KBM-7 (cell line): ENCODE measurements around the gene FBXL16.

ENCODE experiments used
- DNase-seq: peaks from one replicate; pipeline ENCODE4 v3.0.0-alpha.2; 2015
- in situ Hi-C: fragments of 300-500 bp; cut with MboI; formaldehyde crosslinking; loops from 2 replicates; pipeline ENCODE4 v1.14.3; 2020; ENCODE audit warnings: low sequenced_read_pairs, low pct_unique_long_range_greater_than_20kb, mixed read lengths

Gene FBXL16

GRCh38 chr16:725463-726187, 20.0 kb upstream of the FBXL16 start:
- in situ Hi-C loops = no loop called here
- no peak for DNase-seq

DNA sequence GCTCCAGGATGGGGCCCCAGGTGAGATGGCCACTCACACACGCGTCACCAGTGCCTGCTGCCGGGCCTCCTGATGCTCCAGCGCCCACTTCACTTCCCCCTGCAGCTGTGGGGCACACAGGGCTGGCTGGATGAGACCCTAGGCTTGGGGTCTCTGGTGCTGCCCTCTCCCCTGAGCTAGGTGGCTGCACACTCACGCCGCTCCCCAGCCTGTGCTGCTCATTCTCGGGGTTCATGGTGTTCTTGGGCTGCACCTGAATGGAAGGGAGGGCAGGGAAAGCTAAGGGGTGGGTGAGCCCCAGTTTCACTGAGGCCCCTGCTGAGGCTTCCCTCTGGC, 19.4 kb upstream of the FBXL16 start:
- in situ Hi-C loops = no loop called here
- no peak for DNase-seq

- in situ Hi-C loops = no loop called here
- DNase-seq = no peak
Measured at GRCh38 chr16:724188-725040, 18.8 kb upstream of the FBXL16 start.

DNA sequence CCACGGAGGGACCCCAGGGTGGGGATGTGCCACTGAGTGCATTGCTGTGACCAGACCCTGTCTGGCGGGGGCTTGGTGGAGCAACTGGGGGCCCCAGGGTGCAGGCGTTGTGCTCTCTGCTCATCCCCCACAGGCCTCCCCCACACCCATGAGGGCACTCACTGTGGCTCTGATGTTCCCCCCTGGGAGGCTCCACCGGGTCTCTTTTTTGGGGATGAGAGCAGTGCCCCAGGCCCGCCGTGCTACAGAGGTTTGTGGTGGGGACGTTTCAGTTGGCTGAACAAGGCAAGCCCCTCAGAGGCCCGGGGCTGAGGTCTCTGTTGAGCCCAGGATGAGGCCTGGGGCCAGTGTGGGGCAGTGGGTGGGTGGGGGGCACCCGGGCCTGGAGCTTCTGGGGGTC, 18.1 kb upstream of the FBXL16 start:
- in situ Hi-C loops = no loop called here
- DNase-seq = no peak

- no peak for DNase-seq
- in situ Hi-C loops = no loop called here
Measured at GRCh38 chr16:722835-723633, 17.4 kb upstream of the FBXL16 start.

DNA sequence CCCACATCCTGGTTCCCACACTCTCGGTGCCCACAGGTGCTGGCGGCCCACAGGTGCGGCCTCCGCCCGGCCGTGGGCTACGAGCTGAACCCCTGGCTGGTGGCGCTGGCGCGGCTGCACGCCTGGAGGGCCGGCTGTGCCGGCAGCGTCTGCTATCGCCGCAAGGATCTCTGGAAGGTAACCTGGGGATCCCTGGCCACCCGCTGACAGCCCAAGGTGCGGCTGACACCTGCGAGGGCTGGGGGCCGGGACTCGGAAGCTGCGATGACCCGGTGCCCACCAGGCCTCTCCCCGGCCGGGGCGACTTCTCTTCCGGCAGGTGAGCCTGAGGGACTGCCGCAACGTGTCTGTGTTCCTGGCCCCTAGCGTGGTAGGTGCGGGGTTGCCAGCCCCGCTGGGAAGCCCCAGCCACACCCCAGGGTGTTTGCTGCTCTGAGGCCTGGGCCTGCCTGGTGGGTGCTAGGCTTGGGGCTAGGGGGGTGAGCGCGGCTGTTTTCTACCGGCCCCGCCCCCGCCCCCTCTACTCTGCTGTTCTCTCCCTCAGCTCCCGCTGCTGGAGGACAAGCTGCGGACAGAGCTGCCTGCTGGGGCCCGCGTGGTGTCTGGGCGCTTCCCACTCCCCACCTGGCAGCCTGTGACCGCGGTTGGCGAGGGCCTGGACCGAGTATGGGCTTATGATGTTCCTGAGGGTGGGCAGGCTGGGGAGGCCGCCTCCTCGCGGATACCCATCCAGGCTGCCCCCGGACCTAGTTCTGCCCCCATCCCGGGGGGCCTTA, 16.4 kb upstream of the FBXL16 start:
- in situ Hi-C loops = no loop called here

GRCh38 chr16:720990-721764, 15.6 kb upstream of the FBXL16 start, which contains the start of gene ANTKMT:
Gene ANTKMT (plus strand): TSS chr16:721146. CDS start chr16:721275, 129 bp downstream.
- in situ Hi-C loops = no loop called here
- DNase-seq = peak; percentile 90

More for the DNA sequence above, 16.4 kb upstream of the FBXL16 start:
- DNase-seq = no peak

DNA sequence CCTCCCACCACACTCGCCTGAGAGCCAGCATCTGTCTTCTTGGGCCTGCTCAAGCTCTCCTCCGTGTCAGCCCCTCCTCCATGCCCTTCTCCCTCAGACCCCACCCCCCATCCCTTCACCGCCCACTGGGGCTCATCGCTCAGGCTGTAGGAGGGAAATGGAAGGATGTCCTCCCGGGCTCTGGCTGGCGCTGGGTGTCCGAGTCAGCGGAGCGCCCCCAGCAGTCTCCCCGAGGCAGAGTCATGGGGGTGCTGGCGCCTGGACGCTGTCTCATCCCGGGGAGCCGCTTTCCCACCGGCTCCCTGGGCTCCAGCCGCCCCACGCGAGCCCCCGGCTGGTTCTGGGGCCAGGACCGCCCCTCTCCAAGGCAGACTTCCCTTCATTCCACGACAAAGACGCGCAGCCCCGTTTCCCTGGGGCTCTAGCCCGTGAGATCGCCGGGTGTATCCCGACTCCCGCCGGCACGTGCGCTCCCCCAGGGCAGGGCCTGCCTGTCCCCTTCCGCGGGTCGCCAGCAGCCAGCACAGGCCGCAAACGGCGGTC, 14.9 kb upstream of the FBXL16 start:
- in situ Hi-C loops = no loop called here
- no peak for DNase-seq

- in situ Hi-C loops = loop anchor here (10.0 kb wide), 1 partner anchor 65 kb away; the partner anchor contains the start of genes CHTF18 and RPUSD1
- peak; percentile 90 for DNase-seq
Measured at GRCh38 chr16:719815-720446, 14.3 kb upstream of the FBXL16 start.

DNA sequence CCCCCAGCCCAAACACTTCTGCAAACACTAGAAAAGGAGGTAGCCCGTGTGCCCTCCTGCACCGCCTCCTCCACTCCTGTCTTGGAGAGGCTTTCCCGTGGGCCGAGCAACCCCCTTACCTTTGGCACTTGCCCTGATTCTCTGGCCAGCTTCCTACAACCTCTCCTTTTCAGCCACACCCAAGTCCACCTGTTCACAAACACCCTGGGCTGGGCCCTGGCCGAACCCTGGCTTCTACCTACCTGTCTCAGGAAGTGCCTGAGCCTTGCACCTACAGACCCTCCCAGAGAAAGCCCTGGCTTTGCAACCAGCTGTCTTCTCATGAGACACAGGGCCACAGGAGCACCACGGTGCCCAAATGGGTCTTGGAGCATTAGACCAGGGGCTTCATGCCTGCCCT, 13.3 kb upstream of the FBXL16 start:
- in situ Hi-C loops = loop anchor here (10.0 kb wide), 1 partner anchor 66 kb away; the partner anchor contains the start of genes CHTF18 and RPUSD1
- no peak for DNase-seq

DNA sequence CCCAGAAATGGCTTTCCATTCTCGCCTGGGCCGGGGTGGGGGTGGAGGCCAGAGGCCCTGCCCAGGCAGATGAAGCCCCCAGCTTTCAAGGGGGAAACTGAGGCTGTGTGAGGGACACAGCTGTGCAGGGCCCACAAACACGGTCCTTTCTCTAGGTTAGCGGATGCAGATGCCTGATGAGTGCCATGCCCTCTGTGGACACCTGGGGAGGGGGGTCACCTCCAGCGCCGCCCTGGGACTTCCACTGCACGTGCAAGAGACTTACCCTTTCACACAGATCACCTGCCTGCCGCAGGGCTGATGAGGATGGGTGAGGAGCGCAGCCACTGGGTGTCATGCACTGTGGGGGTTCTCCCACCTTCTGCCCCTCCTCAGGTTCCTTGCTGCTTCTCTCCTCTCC, 12.8 kb upstream of the FBXL16 start:
- in situ Hi-C loops = loop anchor here (10.0 kb wide), 1 partner anchor 66 kb away; the partner anchor contains the start of genes CHTF18 and RPUSD1

DNA sequence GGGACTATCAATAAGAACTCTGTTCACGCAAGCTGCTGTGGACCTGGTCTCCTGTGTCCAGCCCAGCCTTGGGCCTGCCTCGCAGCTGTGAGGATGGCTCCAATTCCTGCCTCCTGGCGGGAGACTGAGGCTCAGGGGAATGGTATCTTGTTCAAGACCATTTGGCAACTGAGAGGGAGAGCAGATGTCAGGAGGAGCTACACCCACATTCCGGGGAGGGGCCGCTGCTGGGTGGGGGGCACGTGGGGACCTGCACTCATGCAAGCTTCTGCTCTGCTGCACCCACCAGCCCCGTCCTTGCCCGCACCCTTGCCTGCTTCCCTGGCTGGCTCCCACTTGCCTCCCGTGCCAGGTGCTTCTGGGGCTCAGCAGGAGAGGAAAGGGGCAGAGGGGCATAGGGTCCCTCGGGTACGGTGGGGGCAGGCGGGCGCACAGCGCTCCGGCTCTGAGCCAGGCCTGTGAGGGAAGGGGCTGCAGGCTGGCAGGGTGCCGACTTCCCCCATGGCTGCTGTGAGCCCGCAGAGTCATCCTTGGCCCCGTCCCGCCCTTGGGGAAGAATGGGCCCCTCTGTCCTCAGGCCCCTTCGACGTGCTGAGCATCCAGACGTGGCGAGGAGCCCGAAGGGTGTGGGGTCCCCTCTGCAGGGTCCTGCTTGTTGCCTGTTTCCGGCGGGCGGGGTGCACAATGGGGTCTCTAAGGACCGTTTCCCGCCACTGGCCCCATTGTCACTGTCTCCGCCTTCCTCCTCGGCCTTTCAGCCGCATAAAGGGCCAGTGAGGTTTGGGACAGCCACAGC, 12.0 kb upstream of the FBXL16 start:
- in situ Hi-C loops = loop anchor here (10.0 kb wide), 1 partner anchor 67 kb away; the partner anchor contains the start of genes CHTF18 and RPUSD1
- no peak for DNase-seq

More for the DNA sequence above, 12.8 kb upstream of the FBXL16 start:
- DNase-seq = no peak

DNA sequence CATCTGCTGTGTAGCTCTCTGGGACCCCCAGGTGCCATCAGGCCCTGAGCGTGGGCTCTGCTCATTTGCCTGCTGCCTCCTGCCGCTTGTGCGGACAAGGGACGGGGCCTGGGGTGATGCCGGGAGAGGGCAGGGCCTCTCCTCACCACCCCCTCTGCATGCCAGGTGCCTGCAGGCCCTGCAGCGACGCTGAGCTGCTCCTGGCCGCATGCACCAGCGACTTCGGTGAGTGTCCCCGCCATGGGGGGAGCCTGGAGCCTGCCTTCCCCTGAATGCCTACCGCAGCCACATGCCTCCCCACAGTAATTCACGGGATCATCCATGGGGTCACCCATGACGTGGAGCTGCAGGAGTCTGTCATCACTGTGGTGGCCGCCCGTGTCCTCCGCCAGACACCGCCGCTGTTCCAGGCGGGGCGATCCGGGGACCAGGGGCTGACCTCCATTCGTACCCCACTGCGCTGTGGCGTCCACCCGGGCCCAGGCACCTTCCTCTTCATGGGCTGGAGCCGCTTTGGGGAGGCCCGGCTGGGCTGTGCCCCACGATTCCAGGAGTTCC, 11.2 kb upstream of the FBXL16 start:
- in situ Hi-C loops = loop anchor here (10.0 kb wide), 1 partner anchor 68 kb away; the partner anchor contains the start of genes CHTF18 and RPUSD1
- no peak for DNase-seq

GRCh38 chr16:716200-716568, 10.6 kb upstream of the FBXL16 start:
- in situ Hi-C loops = loop anchor here (10.0 kb wide), 1 partner anchor 69 kb away; the partner anchor contains the start of genes CHTF18 and RPUSD1
- no peak for DNase-seq

DNA sequence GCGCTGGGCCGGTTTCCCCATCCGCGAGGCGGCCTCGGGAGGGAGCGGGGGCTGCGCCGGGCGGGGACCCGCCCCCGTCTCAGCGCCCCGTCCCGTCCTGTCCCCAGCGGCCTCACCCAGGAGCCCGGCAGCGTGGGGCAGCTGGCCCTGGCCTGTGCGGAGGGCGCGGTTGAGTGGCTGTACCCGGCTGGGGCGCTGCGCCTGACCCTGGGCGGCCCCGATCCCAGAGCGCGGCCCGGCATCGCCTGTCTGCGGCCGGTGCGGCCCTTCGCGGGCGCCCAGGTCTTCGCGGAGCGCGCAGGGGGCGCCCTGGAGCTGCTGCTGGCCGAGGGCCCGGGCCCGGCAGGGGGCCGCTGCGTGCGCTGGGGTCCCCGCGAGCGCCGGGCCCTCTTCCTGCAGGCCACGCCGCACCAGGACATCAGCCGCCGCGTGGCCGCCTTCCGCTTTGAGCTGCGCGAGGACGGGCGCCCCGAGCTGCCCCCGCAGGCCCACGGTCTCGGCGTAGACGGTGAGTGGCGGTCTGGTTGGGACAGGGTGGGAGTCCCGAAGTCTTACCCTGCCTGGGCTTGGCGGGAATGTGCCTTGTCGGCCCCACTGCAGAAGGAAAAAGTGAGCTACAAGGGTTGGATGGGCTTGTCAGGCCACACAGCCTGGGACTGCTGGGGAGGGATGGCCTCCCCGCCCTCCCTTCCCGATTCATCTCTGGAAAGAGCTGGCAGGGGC, 10.0 kb upstream of the FBXL16 start:
- in situ Hi-C loops = loop anchor here (10.0 kb wide), 1 partner anchor 69 kb away; the partner anchor contains the start of genes CHTF18 and RPUSD1
- peak; percentile 52 for DNase-seq
